Measurements from ENCODE around the gene AQP7.
"Not testable (repeated sequence)": the region's sequence is repeated elsewhere in the genome, so short reads cannot be mapped to it uniquely, and the experiment has no call there.

The AQP7 gene

GRCh38 chr9:33393581-33393980, 8.8 kb downstream of the AQP7 start:
- H3K36me3 ChIP-seq (ENCODE audit: insufficient read depth), result no peaks in the 10 kb centered on the region
- H3K79me2 ChIP-seq (ENCODE audit: insufficient read depth, low read depth), result no peaks in the 10 kb centered on the region
- no peak overlapping the region for H3K9ac ChIP-seq
- H3K4me2 ChIP-seq, result no peak overlapping the region
- no peak overlapping the region for H3K4me3 ChIP-seq (IDR thresholded peaks at IDR 0.05; ENCODE audit: insufficient read depth, low read depth, low read length)
- no peak overlapping the region for H2AFZ ChIP-seq (ENCODE audit: low read depth)
- no peaks in the 10 kb centered on the region for H3K27me3 ChIP-seq (ENCODE audit: insufficient read depth, low read depth)
- no peaks in the 10 kb centered on the region for H3K4me1 ChIP-seq (ENCODE audit: low read depth, poor library complexity, severe bottlenecking)
- H3K27ac ChIP-seq, result no peak overlapping the region
- TF ChIP-seq CTCF (conservative IDR thresholded peaks at IDR 0.05; ENCODE audit: low read depth, low read length), result no peak
- no peaks in the 10 kb centered on the region for H4K20me1 ChIP-seq (ENCODE audit: insufficient read depth)

- H3K4me3 ChIP-seq (IDR thresholded peaks at IDR 0.05; ENCODE audit: insufficient read depth, low read depth, low read length); H2AFZ ChIP-seq (ENCODE audit: low read depth); H3K4me1 ChIP-seq (ENCODE audit: low read depth, poor library complexity, severe bottlenecking); H3K27me3 ChIP-seq (ENCODE audit: insufficient read depth, low read depth); H3K36me3 ChIP-seq (ENCODE audit: insufficient read depth); H3K27ac ChIP-seq; H3K79me2 ChIP-seq (ENCODE audit: insufficient read depth, low read depth); H3K4me2 ChIP-seq; H3K9ac ChIP-seq; H4K20me1 ChIP-seq (ENCODE audit: insufficient read depth): not testable (repeated sequence)
Measured at GRCh38 chr9:33392591-33393021, 9.8 kb downstream of the AQP7 start.

- H3K27ac ChIP-seq; H3K27me3 ChIP-seq (ENCODE audit: insufficient read depth, low read depth); H3K4me2 ChIP-seq; H3K9ac ChIP-seq; H4K20me1 ChIP-seq (ENCODE audit: insufficient read depth); H3K79me2 ChIP-seq (ENCODE audit: insufficient read depth, low read depth); H3K4me1 ChIP-seq (ENCODE audit: low read depth, poor library complexity, severe bottlenecking); H3K4me3 ChIP-seq (IDR thresholded peaks at IDR 0.05; ENCODE audit: insufficient read depth, low read depth, low read length); H2AFZ ChIP-seq (ENCODE audit: low read depth); H3K36me3 ChIP-seq (ENCODE audit: insufficient read depth): not testable (repeated sequence)
Measured at GRCh38 chr9:33391111-33391771, 11.1 kb downstream of the AQP7 start.

DNA sequence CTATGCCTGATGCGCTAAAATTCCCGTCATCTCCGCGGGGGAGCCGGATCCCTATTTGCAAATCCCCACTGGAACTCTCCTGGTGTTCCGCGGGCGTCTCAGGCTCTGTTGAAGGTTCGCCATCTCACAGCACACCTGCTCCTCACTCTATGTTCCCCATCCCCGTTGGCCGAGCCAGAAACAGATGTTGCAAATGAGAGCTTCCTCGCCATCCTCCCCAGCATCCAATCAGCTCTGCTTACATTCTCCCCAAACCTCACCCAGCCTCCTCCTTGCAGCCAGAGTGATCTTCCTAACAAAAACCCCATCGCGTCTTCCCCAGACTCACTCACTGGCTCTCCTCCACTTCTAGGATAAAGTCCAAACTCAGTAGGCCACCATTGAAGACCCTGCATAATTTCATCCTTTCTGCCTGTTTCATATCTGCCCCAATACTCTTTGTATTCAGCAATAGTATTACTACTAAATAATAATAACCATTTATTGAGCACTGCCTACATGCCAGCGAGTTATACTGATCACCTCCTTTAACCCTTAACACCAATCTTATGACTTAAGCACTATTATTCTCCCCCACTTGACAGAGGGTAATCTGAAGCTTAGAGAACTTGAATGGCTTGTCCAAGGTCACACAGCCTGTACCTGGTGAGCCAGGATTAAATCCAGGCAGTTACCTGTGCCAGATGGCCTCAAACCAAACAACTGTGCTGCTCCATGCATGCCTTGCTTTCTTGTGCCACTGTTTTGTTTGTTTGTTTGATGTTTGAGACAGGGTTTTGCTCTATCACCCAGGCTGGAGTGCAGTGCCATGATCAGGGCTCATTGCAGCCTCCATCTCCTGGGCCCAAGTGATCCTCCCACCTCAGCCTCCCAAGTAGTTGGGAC, 14.0 kb downstream of the AQP7 start:
- no peaks in the 10 kb centered on the region for H3K27me3 ChIP-seq (ENCODE audit: insufficient read depth, low read depth)
- H3K9ac ChIP-seq, result no peak overlapping the region
- H3K79me2 ChIP-seq (ENCODE audit: insufficient read depth, low read depth), result no peaks in the 10 kb centered on the region
- no peak overlapping the region for H3K4me3 ChIP-seq (IDR thresholded peaks at IDR 0.05; ENCODE audit: insufficient read depth, low read depth, low read length)
- no peaks in the 10 kb centered on the region for H3K36me3 ChIP-seq (ENCODE audit: insufficient read depth)
- no peak overlapping the region for H2AFZ ChIP-seq (ENCODE audit: low read depth)
- H3K4me1 ChIP-seq (ENCODE audit: low read depth, poor library complexity, severe bottlenecking), result no peaks in the 10 kb centered on the region
- no peak overlapping the region for H3K4me2 ChIP-seq
- TF ChIP-seq CTCF (conservative IDR thresholded peaks at IDR 0.05; ENCODE audit: low read depth, low read length), result no peak
- no peaks in the 10 kb centered on the region for H4K20me1 ChIP-seq (ENCODE audit: insufficient read depth)
- H3K27ac ChIP-seq, result no peak overlapping the region

DNA sequence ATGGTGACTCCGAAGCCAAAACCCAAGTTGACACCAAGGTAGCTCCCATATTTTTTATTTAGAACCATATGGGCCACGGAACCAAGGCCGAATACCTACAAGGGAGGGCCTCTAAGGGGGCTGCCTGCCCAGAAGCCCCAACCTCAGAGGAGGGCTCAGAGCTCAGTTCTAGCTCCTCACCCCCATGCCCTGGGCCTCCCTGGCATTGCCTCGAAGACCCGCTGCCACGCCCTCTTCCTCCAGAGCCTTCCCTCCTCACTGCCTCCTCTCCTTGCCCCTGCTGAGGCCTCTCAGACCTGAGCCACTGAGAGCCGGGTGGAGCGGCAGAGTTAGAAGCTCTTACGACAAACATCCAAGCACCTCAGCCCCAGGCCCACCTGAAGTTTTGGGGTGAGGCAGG, 15.4 kb downstream of the AQP7 start:
- not testable (repeated sequence) for H3K4me1 ChIP-seq (ENCODE audit: low read depth, poor library complexity, severe bottlenecking); H3K27ac ChIP-seq; H3K27me3 ChIP-seq (ENCODE audit: insufficient read depth, low read depth); H3K4me3 ChIP-seq (IDR thresholded peaks at IDR 0.05; ENCODE audit: insufficient read depth, low read depth, low read length); H3K4me2 ChIP-seq; H4K20me1 ChIP-seq (ENCODE audit: insufficient read depth); H3K79me2 ChIP-seq (ENCODE audit: insufficient read depth, low read depth); H3K36me3 ChIP-seq (ENCODE audit: insufficient read depth); H3K9ac ChIP-seq; H2AFZ ChIP-seq (ENCODE audit: low read depth)

DNA sequence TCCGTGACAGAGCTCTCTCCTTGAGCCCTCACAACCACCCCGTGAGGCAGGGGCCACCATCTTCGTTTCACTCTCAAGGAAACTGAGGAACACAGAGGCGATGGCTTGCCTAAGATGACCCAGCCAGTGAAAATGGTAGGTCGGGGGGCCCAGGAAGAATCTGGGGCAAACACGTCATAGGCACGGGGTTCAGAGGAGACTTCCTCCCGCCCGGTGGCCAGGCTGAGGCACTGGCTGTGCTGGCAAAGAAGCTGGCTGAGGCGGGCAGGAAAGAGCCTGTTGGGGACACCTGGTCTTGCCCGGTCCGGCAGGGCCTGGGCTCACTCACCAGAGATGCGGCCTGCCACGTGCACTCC, 15.7 kb downstream of the AQP7 start:
- H2AFZ ChIP-seq (ENCODE audit: low read depth); H3K4me3 ChIP-seq (IDR thresholded peaks at IDR 0.05; ENCODE audit: insufficient read depth, low read depth, low read length); H3K9ac ChIP-seq; H3K36me3 ChIP-seq (ENCODE audit: insufficient read depth); H3K4me1 ChIP-seq (ENCODE audit: low read depth, poor library complexity, severe bottlenecking); H4K20me1 ChIP-seq (ENCODE audit: insufficient read depth); H3K27me3 ChIP-seq (ENCODE audit: insufficient read depth, low read depth); H3K4me2 ChIP-seq; H3K79me2 ChIP-seq (ENCODE audit: insufficient read depth, low read depth); H3K27ac ChIP-seq: not testable (repeated sequence)

DNA sequence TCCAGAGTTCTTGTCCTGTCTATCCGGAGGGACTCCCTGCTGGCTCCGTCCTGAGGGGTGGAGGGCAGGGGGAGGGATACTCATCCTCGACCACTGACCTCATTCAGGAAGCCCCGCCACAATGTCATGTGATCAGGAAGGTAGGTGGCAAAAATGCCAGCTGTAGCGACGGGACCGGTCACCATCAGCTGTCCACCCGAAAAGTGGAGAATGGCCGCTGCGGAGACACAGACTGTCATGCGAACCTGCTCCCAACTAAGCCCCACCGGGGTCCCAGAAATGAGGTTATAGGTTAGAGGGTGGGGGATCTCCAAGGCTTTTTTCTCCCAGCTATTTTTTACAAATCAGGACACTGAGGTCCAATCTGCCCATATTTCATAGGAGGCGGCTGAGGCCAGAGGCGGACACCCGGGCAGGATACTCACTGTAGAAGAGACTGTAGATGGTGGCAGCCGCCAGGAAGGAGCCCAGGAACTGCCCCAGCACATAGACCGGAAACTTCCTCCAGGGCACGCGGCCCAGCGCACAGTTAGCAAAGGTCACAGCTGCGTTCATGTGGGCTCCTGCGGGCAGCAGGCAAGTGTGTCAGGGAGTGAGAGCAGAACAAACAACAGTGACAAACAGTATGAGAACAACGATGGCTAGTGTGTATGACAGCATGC, 16.3 kb downstream of the AQP7 start:
- H3K4me3 ChIP-seq (IDR thresholded peaks at IDR 0.05; ENCODE audit: insufficient read depth, low read depth, low read length); H3K27ac ChIP-seq; H3K27me3 ChIP-seq (ENCODE audit: insufficient read depth, low read depth); H3K4me1 ChIP-seq (ENCODE audit: low read depth, poor library complexity, severe bottlenecking); H2AFZ ChIP-seq (ENCODE audit: low read depth); H3K36me3 ChIP-seq (ENCODE audit: insufficient read depth); H3K79me2 ChIP-seq (ENCODE audit: insufficient read depth, low read depth); H3K4me2 ChIP-seq; H3K9ac ChIP-seq; H4K20me1 ChIP-seq (ENCODE audit: insufficient read depth): not testable (repeated sequence)

GRCh38 chr9:33385536-33385935, 16.8 kb downstream of the AQP7 start:
- not testable (repeated sequence) for H3K27ac ChIP-seq

More at GRCh38 chr9:33385536-33385935, 16.8 kb downstream of the AQP7 start:
- H3K4me3 ChIP-seq (IDR thresholded peaks at IDR 0.05; ENCODE audit: insufficient read depth, low read depth, low read length); H3K4me2 ChIP-seq; H3K36me3 ChIP-seq (ENCODE audit: insufficient read depth); H3K4me1 ChIP-seq (ENCODE audit: low read depth, poor library complexity, severe bottlenecking); H3K27me3 ChIP-seq (ENCODE audit: insufficient read depth, low read depth); H4K20me1 ChIP-seq (ENCODE audit: insufficient read depth); H3K9ac ChIP-seq; H3K79me2 ChIP-seq (ENCODE audit: insufficient read depth, low read depth); H2AFZ ChIP-seq (ENCODE audit: low read depth): not testable (repeated sequence)
